ENCODE results near the gene KCNMB2.
"Not testable (repeated sequence)": the region's sequence is repeated elsewhere in the genome, so short reads cannot be mapped to it uniquely, and the experiment has no call there.

Gene KCNMB2

DNA sequence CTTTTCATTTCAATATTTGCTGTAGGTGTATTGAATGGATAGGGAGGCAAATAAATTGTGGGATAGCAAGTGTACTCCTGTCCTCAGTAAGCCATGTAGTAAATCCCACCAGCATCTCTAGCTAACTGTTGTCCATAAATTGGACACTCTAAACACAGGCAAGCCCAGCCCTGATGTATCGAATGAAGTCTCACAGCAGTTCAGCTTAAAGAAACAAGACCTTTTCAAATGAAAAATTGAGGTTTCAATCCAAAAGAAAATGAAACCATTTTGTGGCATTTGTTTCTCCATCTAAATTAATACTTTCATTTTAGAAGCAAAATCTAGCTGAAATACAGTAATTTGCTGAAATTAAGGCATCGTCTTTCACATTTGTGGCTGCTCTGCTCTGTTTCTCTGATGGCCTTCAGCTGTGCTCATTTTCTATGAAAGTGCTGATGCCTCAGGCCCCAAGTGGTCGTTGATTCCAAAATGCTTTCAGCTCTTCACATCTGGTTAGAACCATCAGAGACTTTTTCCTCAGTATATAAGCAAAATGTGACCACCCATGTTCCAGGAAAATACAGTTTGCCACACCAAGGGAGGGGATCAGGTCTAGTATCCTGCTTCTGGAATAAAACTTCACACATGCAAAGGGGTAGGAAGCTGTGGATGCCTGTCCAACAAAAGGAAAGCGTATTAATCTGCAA, 290.3 kb downstream of the KCNMB2 start:
- DNase-seq = no peak

- no peak for DNase-seq
Measured at GRCh38 chr3:178827285-178827856, 291.1 kb downstream of the KCNMB2 start.

- DNase-seq = no peak
Measured at GRCh38 chr3:178833695-178834094, 297.5 kb downstream of the KCNMB2 start.

DNA sequence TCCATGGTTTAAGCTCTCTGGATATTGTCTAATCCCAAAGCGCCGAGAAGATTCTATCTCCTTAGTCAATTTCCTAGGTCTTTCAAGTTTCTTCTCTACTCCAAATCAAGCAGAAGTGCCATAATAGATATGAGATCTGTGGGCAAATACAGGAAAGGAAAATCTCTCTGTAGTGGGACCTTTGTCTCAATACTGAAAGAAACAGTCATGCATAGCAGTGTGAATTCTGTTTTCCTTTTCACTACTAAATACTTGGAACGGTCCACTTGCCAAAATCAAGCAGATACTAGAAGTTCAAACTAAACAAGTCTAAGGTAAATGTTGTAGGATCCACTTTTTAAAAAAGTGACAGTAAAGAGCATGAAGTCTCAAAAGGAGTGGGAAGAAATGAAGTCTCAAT, 298.8 kb downstream of the KCNMB2 start:
- no peak for DNase-seq

DNA sequence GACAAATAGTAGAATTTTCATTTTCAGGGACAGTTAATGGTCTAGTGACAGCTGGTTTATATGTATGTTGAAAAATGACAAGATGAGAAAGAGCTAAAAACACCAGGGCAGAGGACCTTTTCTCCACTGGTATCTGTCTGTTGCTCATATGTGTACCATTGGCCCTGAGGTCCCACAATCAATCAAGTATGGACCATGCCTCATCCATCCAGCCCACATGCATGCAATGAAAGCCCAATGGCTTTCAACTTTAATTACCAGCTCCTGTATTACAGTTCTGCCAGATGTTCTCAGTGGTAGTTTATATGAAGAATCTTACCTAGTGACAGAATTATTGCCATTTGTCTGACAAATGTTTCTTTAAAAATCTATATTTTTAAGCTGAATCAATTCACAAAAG, 301.3 kb downstream of the KCNMB2 start:
- DNase-seq = no peak

DNA sequence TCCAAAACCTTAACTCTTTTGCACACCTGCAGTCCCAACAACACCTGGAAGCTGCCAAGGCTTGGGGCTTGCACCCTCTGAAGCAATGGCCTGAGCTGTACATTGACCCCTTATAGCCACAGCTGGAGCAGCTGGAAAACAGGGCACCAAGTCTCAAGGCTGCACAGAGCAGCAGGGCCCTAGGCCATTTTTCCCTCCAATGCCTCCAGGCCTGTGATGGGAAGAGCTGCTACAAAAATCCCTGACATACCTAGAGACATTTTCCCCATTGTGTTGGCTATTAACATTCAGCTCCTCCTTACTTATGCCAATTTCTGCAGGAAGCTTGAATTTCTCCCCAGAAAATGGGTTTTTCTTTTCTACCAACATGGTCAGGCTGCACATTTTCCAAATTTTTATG, 304.4 kb downstream of the KCNMB2 start:
- DNase-seq = no peak

DNA sequence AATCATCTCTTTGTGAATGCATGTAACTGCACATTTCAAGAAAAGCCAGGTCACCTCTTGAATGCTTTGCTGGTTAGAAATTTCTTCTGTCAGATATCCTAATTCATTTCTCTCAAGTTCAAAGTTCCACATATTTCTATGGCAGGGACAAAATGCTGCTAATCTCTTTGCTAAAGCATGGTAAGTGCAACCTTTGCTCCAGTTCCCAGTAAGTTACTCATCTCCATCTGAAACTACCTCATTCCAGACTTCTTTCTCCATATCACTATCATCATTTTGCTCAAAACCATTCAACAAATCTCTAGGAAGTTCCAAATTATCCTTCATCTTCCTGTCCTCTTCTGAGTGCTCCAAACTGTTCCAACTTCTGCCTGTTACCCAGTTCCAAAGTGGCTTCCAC, 304.8 kb downstream of the KCNMB2 start:
- no peak for DNase-seq

DNA sequence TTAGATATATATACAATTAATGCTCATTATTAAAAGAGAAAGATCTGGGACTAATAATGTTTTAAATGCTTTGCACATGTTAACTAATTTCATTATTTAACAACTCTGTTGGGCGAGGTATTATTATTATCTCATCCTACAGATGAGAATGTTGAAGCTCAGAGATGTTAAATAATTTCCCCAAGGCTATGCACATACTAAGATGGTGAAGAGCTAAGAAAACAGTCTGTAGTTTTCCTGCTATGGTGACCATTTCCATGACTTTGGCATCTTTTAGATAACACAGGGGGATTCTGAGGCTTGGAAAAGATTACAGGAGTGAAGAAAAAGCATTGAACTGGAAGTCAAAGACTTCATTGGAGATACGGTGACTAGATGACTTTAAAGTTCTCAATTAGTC, 308.7 kb downstream of the KCNMB2 start:
- no peak for DNase-seq

DNA sequence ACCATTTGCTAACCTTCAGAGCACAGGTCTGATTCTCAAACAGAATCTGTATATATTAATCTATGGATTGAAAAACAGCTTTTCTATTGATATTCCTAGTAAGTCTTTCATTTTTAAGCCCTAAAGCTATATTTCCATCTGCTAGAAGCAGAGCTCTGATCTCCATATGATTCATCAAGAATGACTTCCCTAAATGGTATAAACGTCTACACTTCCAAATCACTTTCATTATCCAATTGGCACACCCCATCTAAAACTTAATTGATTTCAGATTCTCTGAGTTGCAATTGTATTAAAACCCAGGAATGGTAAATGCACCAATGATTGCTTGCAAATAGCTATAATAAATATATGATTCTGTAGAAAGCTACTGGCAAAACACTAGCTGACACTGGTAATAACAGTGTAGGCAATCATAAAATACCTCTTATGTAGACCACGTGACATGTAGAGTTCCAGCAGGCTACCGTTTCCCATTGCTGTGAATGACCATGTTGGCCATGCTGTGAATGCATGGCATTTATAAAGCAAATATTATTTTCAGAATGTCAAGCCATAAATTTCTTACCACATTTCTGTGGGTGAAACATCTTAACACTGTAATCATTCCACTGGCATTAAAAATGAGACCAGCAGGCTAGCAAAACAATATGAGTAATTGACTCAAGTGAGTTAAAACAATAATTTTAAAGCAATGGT, 309.3 kb downstream of the KCNMB2 start:
- DNase-seq = no peak

GRCh38 chr3:178847190-178847589, 311.0 kb downstream of the KCNMB2 start:
- no peak for DNase-seq

- no peak for DNase-seq
Measured at GRCh38 chr3:178849199-178849910, 313.1 kb downstream of the KCNMB2 start.

GRCh38 chr3:178850450-178851190, 314.4 kb downstream of the KCNMB2 start:
- DNase-seq = no peak

- DNase-seq = no peak
Measured at GRCh38 chr3:178851564-178851963, 315.3 kb downstream of the KCNMB2 start.

- no peak for DNase-seq
Measured at GRCh38 chr3:178856804-178857203, 320.6 kb downstream of the KCNMB2 start.

DNA sequence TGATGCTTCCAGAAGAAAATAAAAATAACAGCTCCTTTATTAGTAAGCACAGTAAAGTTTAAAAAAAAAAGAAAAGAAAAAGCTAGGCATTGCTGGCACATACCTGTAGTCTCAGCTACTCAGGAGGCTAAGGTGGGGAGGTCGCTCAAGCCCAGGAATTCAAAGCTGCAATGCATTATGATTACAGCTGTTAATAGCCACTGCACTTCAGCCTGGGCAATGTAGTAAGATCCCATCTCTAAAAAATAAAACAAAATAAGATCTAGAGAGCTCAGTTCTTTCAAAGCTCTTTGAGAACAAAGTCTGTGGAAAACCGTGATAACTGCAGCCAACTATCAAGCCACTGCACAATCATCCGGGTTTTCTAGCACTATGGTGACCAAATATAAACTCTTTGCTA, 323.1 kb downstream of the KCNMB2 start:
- DNase-seq = no peak

DNA sequence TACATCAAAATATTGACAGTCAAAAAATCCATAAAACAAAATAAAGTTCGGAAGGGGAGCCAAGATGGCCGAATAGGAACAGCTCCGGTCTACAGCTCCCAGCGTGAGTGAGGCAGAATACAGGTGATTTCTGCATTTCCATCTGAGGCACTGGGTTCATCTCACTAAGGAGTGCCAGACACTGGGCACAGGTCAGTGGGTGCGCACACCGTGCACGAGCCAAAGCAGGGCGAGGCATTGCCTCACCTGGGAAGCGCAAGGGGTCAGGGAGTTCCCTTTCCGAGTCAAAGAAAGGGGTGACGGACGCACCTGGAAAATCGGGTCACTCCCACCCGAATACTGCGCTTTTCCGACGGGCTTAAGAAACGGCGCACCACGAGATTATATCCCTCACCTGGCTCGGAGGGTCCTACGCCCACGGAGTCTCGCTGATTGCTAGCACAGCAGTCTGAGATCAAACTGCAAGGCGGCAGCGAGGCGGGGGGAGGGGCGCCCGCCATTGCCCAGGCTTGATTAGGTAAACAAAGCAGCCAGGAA, 323.7 kb downstream of the KCNMB2 start:
- DNase-seq = not testable (repeated sequence)

- no peak for DNase-seq
Measured at GRCh38 chr3:178868681-178869080, 332.4 kb downstream of the KCNMB2 start.

GRCh38 chr3:178870085-178870484, 333.8 kb downstream of the KCNMB2 start:
- DNase-seq = no peak

DNA sequence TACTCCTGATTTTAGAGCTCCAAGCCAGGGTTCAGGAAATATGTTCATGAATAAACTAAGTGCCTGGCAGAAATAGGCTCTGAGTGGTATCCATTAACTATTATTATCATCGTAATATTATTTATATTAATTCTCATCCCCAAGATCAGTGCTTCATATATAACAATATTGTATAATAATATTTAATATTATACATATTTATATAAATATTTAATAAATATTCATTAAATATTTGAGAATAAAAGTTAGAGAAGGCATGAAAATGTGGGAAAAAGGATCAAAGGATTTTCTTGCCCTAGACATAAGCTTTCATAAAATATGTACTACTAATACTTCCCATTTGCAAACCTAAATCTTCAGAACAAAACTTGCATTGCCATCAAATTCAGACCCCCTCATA, 338.9 kb downstream of the KCNMB2 start:
- no peak for DNase-seq

DNA sequence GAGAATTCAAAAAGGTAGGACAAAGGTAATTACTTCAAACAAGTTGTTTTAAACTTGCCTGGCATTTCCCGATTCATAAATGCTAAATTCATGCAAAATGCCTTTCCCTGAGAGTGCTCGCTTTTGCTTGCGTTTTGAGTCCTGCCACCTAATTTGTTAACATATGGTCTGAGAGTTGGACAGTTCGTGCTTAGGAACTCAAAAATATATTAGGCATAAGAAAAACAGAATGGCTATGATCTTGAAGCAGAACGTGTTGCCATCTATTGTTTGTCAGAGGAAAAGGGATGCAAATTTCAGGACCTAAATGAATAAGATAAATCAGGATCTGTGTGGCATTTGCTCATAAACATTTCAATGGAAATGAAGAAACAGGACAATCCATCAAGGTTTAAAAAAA, 339.6 kb downstream of the KCNMB2 start:
- DNase-seq = no peak

- DNase-seq = no peak
Measured at GRCh38 chr3:178880274-178880673, 344.0 kb downstream of the KCNMB2 start.
